Right lobe of liver (tissue), 6 donors: ENCODE measurements around the gene RMND1. TPM values are rescaled to one million over a fixed set of nuclear protein-coding genes. Genes with fewer than 3 reads are reported as not detected.

ENCODE experiments used
- ATAC-seq, 4 donors: fragments of 200-7000 bp; cut with Tn5 transposase; one replicate each; pipeline ENCODE4 v1.9.1; 2020; ENCODE audit warnings: mild to moderate bottlenecking in 4 of 4, moderate library complexity in 4 of 4
- DNase-seq, 3 donors: peaks; one replicate each; pipeline ENCODE4 v3.0.0-alpha.2; 2020
- H3K27ac ChIP-seq, 3 donors: fragments of 200-600 bp; one replicate each; pipeline ENCODE4 v1.8.0; 2022
- H3K27me3 ChIP-seq, 2 donors: fragments of 200-600 bp; one replicate each; pipeline ENCODE4 v1.8.0; 2022
- H3K36me3 ChIP-seq, 4 donors: fragments of 200-600 bp; sonication (generic) in 1 of 4; one replicate each; pipeline versions ENCODE4 v1.5.1 to v1.8.0; 2017 to 2022; ENCODE audit warnings: control low read depth in 1 of 4
- H3K4me1 ChIP-seq, 4 donors: fragments of 200-600 bp; sonication (generic) in 1 of 4; one replicate each; pipeline versions ENCODE4 v1.5.1 to v1.8.0; 2017 to 2022; ENCODE audit warnings: control low read depth in 1 of 4
- H3K4me3 ChIP-seq, 3 donors: fragments of 200-600 bp; one replicate each; pipeline ENCODE4 v1.8.0; 2022
- H3K9me3 ChIP-seq, 4 donors: fragments of 200-600 bp; sonication (generic) in 1 of 4; one replicate each; pipeline versions ENCODE4 v1.5.1 to v1.8.0; 2017 to 2022; ENCODE audit warnings: control low read depth in 1 of 4
- POLR2A ChIP-seq: fragments of 450-650 bp; IDR thresholded peaks from one replicate; pipeline ENCODE4 v1.6.1; 2017; ENCODE audit warnings: antibody characterized with exemption, mild to moderate bottlenecking
- WGBS: methylation state at CpG from one replicate; pipeline ENCODE4 v1.1.6; 2018; ENCODE audit warnings: low coverage, low lambda C conversion rate; ENCODE audit not compliant: insufficient coverage; ENCODE audit errors: missing lambda C conversion rate; 5-methylcytosine and 5-hydroxymethylcytosine counted together
- intact Hi-C, 2 donors: fragments of 100-400 bp; cut with DNase I; formaldehyde crosslinking; loops; one replicate each; pipeline versions ENCODE4 v1.11.2 to v1.14.1; 2022
- total RNA-seq, 6 experiments: library from RNA; depleted of rRNA in 2 of 6; stranded (reverse); fragments of >200 nt in 2 of 6; fragmentation: NEBNext Ultra II Directional in 3 of 6; extraction: Animal tissue kit (Norgen Biotek cat#: 25700) in 3 of 6; gene quantifications; one replicate each; pipeline versions ENCODE4 v1.1.0 to v1.2.4, GENCODE V29; 2016 to 2023
- TF ChIP-seq, protein P1 (sequence below), 4 donors: fragments of 200-600 bp in 3 of 4; fragments of 450-650 bp in 1 of 4; IDR thresholded peaks; one replicate each; pipeline versions ENCODE4 v1.5.1 to v1.8.0; 2016 to 2022; ENCODE audit warnings: antibody characterized with exemption in 4 of 4, mild to moderate bottlenecking in 2 of 4
- donor health status: DM: no; HTN: yes; CAD: no.
- donor health status: DM: no; HTN: no; CAD: no.
- donor health status: DM: no; HTN: no; CAD: no.
- donor health status: DM: no; HTN: yes; CAD: no.
- donor health status: DM: no; HTN: yes; CAD: no.

Gene RMND1
- total RNA-seq, 6 experiments from 2014 or later = 13.1 to 23.4 (median 19.5) TPM

GRCh38 chr6:151482290-151482689, 30.4 kb upstream of the RMND1 start:
- intact Hi-C loops = no loop called here
- Histone ChIP-seq H3K4me3 (no peak overlapping the region), H3K4me1 (no peaks in the 10 kb centered on the region), H3K27me3 (no peaks in the 10 kb centered on the region), H3K9me3 (no peaks in the 10 kb centered on the region), H3K27ac (peak overlapping the region in 2 of 3 donors; percentile 11 to 45), H3K36me3 (no peaks in the 10 kb centered on the region)
- peak in 2 of 4 donors; percentile 34 to 48 for ATAC-seq
- no peak for TF ChIP-seq POLR2A
- DNase-seq = no peak
- 44% methylated on average over 5 of the region's 5 CpGs for WGBS

DNA sequence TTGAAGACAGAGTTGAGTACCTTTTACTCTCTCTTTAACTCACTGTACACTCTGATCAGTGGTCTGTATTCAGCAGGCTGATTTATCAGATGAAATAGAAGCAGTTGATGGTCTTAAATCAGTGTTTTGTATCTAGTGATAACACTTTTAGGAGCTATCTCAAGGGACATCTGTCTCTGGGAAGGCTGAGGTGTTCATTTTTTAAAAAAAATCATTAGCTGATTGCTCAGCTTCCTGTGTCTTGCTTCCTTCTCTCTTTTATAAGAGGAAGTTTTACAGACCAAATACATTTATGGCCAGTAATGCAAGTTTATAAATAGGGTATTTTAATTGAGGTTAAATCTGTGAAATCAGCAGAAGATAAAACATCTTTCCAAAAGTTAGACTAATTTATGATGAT, 29.9 kb upstream of the RMND1 start:
- intact Hi-C loops = no loop called here
- Histone ChIP-seq H3K27me3 (no peaks in the 10 kb centered on the region), H3K27ac (peak overlapping the region in 1 of 3 donors; percentile 45), H3K4me1 (no peaks in the 10 kb centered on the region), H3K9me3 (no peaks in the 10 kb centered on the region), H3K4me3 (no peak overlapping the region), H3K36me3 (no peaks in the 10 kb centered on the region)
- DNase-seq = no peak
- ATAC-seq = peak in 1 of 4 donors; percentile 32
- TF ChIP-seq, protein P1, sequence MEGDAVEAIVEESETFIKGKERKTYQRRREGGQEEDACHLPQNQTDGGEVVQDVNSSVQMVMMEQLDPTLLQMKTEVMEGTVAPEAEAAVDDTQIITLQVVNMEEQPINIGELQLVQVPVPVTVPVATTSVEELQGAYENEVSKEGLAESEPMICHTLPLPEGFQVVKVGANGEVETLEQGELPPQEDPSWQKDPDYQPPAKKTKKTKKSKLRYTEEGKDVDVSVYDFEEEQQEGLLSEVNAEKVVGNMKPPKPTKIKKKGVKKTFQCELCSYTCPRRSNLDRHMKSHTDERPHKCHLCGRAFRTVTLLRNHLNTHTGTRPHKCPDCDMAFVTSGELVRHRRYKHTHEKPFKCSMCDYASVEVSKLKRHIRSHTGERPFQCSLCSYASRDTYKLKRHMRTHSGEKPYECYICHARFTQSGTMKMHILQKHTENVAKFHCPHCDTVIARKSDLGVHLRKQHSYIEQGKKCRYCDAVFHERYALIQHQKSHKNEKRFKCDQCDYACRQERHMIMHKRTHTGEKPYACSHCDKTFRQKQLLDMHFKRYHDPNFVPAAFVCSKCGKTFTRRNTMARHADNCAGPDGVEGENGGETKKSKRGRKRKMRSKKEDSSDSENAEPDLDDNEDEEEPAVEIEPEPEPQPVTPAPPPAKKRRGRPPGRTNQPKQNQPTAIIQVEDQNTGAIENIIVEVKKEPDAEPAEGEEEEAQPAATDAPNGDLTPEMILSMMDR (IDR thresholded peaks at IDR 0.05) = no peak
- TF ChIP-seq POLR2A = no peak

GRCh38 chr6:151478670-151479069, 26.7 kb upstream of the RMND1 start:
- ATAC-seq (no peak), DNase-seq (no peak)
- Histone ChIP-seq H3K27ac (no peak overlapping the region), H3K9me3 (no peaks in the 10 kb centered on the region), H3K4me1 (no peaks in the 10 kb centered on the region), H3K27me3 (no peaks in the 10 kb centered on the region), H3K4me3 (no peak overlapping the region), H3K36me3 (no peaks in the 10 kb centered on the region)
- 86% methylated on average over 6 of the region's 6 CpGs for WGBS
- TF ChIP-seq, protein P1 (IDR thresholded peaks at IDR 0.05) = no peak
- no peak for TF ChIP-seq POLR2A
- intact Hi-C loops = no loop called here

DNA sequence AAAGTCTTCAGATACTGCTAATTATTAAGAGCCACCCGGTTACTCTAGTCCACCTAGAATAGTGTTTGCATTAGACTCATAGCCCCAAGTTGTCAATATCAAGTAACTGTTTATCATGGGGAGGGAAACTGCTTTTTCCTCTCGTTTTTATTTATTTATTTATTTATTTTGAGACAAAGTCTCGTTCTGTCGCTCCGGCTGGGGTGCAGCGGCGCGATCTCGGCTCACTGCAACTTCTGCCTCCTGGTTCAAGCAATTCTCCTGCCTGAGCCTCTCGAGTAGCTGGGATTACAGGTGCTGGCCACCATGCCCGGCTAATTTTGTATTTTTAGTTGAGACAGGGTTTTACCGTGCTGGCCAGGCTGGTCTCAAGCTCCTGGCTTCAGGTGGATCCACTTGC, 25.8 kb upstream of the RMND1 start:
- H3K9me3 ChIP-seq = no peaks in the 10 kb centered on the region
- H3K4me1 ChIP-seq = no peaks in the 10 kb centered on the region
- WGBS = 92% methylated on average over 12 of the region's 12 CpGs
- TF ChIP-seq, protein P1 (IDR thresholded peaks at IDR 0.05) = no peak
- no peak for TF ChIP-seq POLR2A
- ATAC-seq (no peak), DNase-seq (no peak)
- H3K36me3 ChIP-seq = no peaks in the 10 kb centered on the region
- no peaks in the 10 kb centered on the region for H3K27me3 ChIP-seq
- H3K27ac ChIP-seq = no peak overlapping the region
- intact Hi-C loops = no loop called here
- H3K4me3 ChIP-seq = no peak overlapping the region

DNA sequence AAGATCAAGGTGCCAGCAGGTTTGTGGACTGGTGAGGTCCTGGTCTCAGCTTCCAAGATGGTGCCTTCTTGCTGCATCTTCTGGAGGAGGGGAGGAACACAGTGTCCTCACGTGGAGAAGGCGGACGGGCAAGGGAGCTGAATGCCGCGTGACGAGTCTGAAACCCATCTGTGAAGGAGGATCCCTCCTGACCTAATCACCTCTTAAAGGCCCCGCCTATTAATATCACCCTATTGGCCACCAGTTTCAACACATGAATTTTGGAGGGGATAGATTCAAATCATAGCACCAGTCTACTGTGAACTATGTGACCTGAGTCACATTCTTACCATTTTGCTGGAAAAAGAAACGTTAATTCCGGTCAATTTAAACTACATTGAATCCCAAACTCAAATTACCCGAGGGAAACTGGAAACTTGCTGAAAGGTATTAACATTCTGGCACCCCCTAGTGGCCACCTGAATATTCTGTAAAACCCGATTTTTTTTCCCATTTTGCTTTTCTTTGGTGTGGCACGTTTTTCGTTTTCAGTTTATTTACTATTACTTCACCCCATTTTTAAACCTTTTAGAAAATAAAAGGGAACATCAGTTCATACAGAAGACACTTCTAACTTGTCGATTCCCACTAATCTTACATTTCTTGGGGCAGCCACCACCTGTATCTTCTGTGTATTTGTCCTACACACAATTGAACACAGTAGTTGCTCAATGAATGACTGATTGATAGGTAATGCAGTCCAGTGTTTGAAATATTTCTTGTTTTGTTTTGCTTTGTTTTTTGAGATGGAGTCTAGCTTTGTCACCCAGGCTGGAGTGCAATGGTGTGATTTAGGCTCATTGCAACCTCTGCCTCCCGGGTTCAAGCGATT, 24.0 kb upstream of the RMND1 start:
- Histone ChIP-seq H3K9me3 (no peaks in the 10 kb centered on the region), H3K4me1 (no peaks in the 10 kb centered on the region), H3K27ac (no peak overlapping the region), H3K27me3 (no peaks in the 10 kb centered on the region), H3K4me3 (peak overlapping the region in 1 of 3 donors; percentile 33), H3K36me3 (no peaks in the 10 kb centered on the region)
- intact Hi-C loops = no loop called here
- ATAC-seq = peak; percentile 66 to 87 (median 83)
- WGBS = 23% methylated on average over 13 of the region's 16 CpGs
- no peak for TF ChIP-seq POLR2A
- TF ChIP-seq, protein P1 (IDR thresholded peaks at IDR 0.05) = peak; percentile 78 to 86 (median 82)
- no peak for DNase-seq
